Hepatic stellate cell (primary cell): ENCODE results near the gene CNGA1.
"Not testable (repeated sequence)": the region's sequence is repeated elsewhere in the genome, so short reads cannot be mapped to it uniquely, and the experiment has no call there.

ENCODE experiments used
- DNase-seq: peaks from one replicate; pipeline ENCODE4 v3.0.0; 2011; ENCODE audit warnings: low spot score

CNGA1 gene

DNA sequence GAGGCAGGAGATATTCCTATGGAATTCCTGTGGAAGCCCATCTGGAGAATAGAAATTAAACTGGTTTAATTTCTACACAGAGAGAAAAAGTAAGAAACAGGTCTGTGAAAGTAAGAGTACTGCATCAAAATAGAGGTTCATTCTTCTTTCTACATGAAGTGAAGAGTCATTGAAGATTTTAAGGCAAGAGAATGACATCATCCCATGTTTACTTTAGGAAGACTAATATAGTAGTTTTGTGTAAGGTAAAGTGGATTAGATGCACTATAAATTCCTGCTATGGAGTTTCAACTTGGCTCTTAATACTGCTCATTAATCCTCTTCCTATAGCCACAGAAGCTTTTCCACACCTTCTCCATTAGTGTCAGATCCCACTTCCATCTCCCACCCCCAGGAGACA lies 47.6 kb downstream of the CNGA1 start:
- no peak for DNase-seq

DNA sequence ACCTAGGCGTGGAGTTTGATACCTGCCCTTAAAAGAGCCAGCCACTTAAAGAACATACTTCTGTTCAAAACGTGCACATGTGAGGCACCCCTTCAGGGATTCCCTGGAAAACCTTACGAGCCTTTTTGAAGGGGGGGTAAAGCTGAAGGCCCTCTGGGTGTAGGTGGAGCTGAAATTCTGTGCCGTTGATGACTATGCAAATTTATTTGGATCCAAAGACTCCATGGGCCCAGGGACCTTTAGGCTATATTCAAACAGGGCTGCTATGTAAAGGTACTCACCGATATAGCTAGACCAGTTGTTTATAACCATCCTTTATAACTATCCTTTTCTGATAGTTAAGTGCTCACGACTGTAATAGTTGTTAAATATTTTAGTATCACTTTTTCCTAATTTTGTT lies 61.8 kb downstream of the CNGA1 start:
- DNase-seq, result no peak

DNA sequence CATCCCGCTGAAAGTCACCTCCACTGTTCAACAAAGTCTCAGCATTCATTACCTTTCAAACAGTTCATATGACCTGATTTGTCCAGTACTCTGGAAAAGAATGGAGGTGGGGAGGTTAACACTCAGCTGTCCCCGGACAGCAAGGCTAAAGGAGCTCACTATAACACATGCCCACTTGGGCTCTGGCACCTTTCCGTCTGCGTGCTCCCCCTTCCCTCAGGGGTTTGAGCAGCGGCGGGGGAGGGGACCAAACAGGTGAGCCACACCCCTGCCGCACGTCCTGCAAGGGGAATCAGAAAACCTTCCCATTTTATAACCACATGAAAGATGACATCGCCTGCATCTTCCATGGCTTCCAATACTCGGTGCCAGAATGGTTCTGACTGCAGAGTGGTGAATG lies 62.2 kb downstream of the CNGA1 start:
- DNase-seq, result no peak

DNA sequence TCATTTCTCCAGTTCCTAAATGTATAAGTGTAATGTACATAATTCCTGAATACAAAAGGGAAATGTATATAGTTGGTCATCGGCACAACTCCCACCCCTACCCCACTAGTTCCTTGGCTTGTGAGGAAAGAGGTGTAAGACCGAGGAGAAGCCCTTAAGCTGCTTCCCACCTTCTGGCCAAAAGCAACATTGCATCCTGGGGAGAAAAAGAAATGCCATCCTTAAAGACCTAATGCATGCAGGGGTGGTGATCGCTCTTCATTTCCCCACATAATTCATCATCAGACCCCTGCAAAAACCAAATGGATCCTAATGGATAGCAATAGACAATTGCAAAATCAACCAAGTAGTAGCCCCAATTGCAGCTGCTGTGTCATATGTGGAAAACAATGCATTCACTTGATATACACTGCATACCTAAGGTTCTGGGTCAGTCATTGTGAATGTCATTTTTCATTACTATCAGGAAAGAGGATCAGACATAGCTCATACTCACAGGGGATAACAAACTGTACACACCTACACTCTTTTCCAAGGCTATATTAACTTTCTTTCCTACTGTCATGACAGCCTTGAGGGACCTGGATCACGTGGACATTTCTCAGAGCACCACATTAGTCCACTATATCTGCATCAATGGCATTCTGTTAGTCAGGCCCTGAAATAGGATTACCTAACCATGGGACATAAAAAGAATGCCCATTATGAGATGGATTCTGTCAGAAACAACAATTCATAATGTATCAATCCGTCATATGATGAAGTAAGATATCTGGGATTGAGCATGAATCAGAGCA lies 70.4 kb downstream of the CNGA1 start:
- no peak for DNase-seq

DNA sequence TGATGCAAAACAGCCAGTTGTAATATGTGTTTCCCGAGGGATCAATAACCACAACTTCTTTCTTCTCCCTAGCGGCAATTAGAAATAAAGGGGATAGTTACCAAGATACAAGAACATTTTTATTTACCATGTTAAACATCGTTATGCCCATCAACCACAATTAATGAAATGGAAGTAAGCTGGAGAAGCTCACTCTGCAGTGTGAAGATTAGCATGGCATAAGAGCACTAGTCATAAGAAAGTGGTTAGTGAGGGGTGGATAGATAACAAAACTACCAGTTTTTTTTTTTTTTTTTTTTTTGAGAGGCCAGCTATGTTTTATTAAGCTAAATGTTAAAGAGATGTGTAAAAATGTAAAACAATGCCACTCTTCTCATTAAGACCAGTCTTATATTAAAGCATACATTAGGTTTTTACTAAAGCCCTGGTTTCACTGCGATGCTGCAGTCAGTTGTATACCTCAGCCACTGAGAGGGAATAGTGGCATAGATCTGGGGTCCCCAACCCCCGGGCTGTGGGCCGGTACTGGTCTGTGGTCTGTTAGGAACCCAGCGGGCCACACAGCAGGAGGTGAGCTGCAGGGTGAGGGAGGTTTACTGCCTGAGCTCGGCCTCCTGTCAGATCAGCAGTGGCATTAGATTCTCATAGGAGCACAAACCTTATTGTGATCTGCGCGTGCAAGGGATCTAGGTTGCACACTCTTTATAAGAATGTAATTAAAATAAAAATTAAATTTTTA lies 74.2 kb downstream of the CNGA1 start:
- DNase-seq, result no peak

DNA sequence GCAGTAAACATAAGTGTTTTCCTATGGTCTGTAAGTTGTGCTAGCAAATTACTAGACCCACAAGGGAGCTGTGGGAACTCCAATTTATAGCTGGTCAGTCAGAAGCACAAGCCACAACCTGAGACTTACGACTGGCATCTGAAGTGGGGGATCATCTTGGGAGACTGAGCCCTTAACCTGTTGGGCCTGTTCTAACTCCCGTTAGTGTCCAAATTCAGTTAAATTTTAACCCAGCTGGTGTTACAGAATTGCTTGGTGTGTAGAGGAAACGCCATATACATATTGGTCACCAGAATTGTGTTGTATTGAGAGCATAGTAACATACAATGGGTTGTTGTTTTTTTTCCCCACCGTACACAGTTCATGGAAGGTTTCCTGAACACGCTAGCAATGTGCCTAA lies 77.0 kb downstream of the CNGA1 start:
- DNase-seq, result no peak

DNA sequence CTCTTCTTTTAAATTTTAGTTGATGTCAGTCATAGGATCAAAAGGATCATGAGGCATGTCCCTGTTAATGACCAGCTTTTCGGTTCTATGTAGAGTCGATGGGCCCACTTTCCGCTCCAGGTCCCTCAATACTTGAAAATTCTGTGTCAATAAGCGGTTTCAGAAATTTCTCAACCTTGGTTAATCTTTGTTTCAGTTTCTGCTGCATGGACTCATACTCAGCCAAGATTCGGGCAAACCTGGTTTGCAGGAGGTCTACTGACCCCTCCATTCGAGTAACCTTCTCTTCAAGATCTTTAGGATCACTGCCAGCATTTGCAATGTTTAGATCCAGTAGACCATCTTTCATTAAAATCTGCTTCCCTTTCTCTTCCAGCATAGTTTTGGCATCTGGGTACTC lies 80.1 kb downstream of the CNGA1 start:
- DNase-seq, result no peak

DNA sequence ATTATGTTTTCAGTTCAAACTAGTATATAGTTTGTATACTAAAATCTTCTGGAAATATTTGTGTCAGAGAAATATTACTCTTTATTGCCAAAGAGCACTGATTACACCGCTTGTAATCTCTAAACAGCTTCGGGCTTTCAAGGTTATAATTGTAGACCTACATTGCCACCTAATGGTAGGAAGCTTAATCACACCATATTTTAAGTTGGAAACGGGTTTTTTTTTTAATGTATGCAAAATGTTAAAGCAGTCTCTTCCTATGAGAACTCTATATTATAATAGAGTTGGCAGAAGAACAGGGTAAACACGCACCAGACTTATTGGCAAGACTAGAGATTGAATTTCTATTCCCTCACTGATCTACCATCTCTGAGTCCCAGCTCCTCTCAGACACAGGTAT lies 82.6 kb downstream of the CNGA1 start:
- DNase-seq, result peak; percentile 13

DNA sequence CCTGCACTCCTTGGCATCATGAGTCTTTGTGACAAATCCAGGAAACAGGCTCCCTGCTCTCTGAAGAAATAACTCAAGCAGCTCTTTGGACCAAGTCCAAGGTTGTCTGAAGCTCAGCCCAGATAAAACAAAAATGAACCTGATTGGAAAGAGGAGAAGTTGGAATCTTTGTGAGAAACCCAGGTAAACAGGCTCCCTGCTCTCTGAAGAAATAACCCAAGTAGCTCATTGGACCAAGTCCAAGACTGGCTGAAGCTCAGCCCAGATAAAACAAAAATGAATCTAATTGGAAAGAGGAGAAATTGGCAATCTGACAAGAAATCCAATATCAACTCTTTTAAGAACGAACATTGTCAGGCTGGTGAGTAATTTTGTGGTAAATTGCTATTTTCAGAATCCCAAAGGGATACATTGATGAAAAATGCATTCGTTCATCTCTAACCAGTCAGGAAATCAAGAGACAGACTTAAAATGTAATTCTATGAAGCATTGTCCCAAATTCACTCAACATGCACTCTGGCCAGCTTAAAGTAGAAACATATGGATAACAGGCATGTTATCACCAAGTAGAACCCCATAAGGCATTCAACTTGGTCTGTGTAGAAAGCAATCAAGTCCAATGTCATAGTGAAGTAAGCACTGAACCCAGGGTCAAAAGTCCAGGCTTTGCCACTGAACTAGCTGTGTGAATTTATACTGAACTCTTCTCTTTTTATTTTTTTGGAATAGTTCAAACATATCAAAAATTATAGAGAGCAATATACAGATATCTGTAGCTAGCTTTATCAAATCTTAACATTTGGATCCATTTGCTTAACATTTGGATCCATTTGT lies 85.3 kb downstream of the CNGA1 start:
- DNase-seq, result peak; percentile 21

DNA sequence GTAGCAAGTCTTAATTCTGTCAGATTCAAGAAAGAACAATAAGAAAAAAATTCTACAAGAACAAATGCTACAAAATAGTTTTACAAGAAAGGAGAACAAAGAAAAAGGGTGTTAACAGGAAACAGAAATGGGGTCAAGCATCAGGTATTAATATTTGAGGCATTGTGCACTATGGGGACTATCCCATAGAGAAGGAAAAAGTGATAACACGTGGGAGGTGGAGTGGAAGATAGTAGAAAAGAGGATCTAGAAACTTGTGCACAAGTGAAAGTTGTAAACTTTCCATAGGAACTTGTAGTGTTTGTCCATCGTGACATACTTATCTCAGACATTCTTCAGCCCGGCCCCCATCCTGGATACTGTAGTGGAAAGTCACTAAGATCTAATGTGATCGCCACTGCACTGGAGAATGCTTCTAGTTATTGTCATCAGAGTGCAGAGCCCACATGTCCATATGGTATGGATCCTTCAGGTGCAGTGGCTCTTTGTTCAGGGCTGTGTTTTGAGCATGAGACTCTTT lies 86.7 kb downstream of the CNGA1 start:
- no peak for DNase-seq

DNA sequence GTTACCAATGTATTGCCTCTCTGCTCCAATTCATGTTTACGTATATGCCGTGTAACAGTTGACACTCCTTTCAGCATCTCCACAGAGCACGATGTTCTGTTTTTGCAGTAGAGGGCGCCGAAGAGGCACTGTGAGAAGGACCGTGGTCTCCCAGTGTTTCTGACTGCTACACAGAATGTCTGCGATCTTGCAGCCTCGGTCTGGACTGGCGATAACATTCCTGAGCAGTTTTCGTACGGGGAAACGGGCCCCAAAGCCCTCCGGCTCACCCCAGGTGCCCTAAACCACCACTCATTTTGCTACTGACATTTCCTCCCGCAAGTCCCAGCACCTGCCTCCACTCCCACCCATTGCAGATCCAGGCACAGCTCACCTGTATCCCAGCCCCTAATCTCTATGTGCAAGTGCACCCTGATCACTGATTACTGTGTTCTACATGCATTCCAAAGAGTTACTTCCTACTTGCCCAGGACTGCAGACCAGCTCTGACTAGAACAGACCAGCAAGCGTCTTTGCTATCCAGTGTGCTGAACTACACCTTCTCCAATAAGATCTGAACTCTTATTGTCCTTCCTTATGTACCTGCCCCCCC lies 89.7 kb downstream of the CNGA1 start:
- DNase-seq, result peak; percentile 51

DNA sequence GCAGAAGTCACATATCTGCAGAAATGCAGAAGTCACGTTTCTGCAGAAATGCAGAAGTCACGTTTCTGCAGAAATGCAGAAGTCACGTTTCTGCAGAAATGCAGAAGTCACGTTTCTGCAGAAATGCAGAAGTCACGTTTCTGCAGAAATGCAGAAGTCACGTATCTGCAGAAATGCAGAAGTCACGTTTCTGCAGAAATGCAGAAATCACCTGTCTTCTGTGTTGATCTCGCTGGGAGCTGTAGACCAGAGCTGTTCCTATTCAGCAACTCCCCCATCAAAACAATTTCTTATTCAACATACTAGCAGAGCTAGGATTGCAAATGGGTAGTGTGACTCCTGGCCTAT lies 93.2 kb downstream of the CNGA1 start:
- DNase-seq, result not testable (repeated sequence)

DNA sequence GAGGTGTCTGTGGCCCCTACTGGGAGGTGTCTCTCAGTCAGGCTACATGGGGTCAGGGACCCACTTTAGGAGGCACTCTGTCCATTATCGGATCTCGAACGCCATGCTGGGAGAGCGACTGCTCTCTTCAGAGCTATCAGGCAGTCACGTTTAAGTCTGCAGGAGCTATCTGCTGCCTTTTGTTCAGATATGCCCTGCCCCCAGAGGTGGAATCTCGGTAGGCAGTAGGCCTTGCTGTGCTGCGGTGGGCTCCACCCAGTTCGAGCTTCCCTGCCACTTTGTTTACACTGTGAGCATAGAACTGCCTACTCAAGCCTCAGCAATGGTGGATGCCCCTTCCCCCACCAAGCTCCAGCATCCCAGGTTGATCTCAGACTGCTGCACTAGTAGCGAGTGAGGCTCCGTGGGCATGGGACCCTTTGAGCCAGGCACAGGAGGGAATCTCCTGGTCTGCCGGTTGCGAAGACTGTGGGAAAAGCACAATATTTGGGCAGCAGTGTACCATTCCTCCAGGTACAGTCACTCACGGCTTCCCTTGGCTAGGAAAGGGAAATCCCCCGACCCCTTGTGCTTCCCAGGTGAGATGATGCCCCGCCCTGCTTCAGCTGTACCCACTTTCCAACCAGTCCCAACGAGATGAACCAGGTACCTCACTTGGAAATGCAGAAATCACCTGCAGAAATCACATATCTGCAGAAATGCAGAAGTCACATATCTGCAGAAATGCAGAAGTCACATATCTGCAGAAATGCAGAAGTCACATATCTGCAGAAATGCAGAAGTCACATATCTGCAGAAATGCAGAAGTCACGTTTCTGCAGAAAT lies 93.8 kb downstream of the CNGA1 start:
- DNase-seq, result not testable (repeated sequence)

DNA sequence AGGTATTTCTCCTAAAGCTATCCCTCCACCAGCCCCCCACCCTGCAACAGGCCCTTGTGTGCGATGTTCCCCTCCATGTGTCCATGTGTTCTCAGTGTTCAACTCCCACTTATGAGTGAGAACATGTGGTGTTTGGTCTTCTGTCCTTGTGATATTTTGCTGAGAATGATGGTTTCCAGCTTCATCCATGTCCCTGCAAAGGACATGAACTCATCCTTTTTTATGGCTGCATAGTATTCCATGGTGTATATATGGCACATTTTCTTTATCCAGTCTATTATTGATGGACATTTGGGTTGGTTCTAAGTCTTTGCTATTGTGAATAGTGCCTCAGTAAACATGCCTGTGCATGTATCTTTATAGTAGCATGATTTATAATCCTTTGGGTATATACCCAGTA lies 99.3 kb downstream of the CNGA1 start:
- not testable (repeated sequence) for DNase-seq

DNA sequence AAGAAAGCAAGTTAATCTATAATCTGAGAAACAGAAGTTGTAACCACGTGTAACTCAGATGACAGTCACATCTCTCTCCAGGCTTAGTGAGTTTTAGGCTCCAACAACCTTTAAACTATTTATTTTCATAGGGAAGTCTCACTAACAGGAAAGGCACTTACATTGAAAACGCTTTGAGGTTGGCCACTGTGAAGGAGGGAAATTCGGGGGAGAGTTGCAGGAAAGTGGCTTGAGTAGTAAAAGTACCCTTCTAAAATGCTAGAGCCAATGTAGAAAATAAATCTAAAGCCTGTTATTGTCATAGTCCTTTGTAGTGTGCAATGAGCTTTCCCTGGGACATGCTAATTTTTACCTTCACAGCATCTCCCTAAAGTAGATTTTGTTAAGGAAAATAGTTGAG lies 101.1 kb downstream of the CNGA1 start:
- no peak for DNase-seq

DNA sequence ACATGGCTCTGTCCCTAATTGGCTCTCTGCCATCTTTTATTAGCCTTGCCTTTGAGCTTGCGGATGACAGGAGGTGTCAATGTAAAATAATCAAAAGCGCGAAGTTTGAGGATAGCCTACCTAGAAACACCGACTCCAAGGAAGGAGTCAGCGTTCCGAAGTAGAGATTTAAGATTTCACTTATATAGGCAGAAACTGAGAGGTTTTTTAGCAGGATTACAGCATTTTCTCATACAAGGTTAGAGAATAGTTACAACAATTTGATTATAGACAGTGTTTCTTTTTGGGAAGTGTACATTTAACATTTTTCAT lies 101.6 kb downstream of the CNGA1 start:
- DNase-seq, result no peak

DNA sequence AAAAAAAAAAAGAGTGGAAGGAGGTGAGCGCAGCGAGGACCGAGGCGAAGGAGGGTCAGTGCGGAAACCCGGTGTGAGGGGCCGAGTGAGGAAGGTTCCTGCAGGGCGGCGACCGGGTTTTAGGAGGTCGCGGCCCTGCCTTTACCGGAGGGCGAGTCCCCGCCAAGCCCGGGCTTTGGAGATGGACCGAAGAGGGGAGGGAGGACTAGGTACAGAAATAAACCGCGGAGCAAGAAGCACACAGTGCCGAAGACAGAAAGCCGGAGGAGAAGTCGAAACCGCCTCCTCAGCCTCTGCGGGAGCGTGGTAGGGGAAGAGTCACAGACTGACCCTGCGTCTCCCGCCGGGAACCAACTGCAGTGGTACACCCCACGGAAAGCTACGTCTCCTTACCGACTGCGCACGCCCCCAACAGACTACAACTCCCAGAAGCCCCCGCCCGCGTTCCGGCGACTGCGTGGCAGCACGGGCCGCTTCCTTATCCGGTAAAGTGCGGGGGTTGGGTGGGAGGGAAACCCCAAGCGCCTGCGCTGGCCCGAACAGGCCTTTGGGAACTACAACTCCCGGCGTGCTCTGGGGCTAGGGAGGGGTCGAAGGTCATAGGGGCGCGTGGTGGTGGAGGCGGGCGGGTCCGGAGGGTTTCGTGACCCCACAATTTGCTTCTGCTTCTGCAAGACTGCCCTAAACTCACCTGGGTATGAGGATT lies 102.1 kb downstream of the CNGA1 start, which contains the start of gene NFXL1:
TSS of gene NFXL1 (minus strand) at position 364 of the 706 bp plus-strand sequence. CDS start 380 bp downstream, outside the sequence.
- peak; percentile 91 for DNase-seq

DNA sequence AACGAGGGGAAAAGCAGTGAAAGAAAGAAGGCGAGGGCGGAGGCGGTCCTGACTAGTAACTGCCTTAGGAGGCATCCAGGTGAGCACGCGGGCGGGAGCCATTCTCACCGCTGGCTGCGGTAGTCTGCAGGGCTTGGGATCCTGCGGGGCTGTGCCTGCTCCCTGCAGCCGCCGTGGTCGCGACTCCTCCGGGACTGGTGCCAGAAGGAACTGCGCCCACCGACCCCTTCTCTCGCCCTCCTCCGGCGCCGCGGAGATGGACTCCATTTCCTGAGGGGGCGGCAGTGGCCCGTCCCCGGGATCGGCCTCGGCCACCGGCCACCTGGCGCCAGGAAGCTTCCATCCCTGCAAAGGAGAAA lies 102.6 kb downstream of the CNGA1 start:
- DNase-seq, result peak; percentile 11

DNA sequence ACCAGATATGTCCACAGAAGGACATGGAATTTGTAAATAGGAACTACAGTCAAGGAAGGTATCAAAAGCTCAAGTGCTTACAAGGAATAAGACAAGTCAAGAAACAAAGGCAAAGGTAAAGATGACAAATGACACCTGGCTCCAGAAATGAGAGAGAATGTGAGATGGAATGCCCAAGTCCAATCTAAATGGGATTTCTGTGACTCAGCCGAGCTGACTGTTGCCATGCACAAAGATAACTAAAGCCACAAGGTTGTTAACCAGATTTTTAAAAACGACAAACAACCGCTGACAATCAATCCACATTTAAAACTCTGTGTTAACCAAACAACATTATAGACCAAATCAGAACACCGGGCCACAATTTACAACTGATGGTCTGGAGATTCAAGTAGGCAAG lies 103.2 kb downstream of the CNGA1 start:
- DNase-seq, result peak; percentile 22

DNA sequence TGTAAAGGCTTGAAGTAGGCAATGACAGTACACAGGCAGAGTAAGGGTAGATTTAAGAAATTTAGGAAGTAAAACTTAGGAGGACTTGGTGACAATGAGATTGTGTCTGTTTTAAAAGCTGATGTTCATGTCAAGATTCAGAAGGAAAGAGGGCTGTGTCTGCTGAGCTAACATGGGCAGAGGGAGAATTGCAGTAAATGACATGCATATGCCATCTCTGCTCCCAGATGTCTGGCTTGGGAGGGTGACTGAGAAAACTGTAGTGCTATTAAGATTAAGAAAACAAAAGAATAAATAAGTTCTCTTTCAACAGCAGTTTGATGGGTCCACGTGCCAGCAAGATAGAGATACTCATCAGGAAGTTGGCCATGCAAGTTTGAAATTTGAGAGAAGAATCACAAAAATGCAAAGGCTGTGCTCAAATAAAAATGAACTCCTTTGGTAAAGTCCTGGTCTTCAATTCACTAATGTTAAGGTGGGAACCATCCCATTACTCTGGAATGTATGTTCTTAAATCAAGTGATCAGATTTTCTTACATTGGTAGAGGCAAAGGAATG lies 109.3 kb downstream of the CNGA1 start:
- no peak for DNase-seq
